GM12891 (cell line): Measurements from ENCODE around the gene RETN.
A peak's percentile ranks its signal among the peaks of the same experiment; 100 is the strongest.

Source experiments
- PAX5 ChIP-seq: IDR thresholded peaks from 2 replicates; pipeline ENCODE4 v1.6.1; 2011; ENCODE audit warnings: low read length, moderate library complexity, mild to moderate bottlenecking; ENCODE audit not compliant: insufficient read depth, severe bottlenecking
- POLR2A ChIP-seq: IDR thresholded peaks from 2 replicates; pipeline ENCODE4 v1.6.1; 2011; ENCODE audit warnings: low read depth, low read length, control low read depth
- POLR2AphosphoS5 ChIP-seq: IDR thresholded peaks from 2 replicates; pipeline ENCODE4 v1.6.1; 2011; ENCODE audit warnings: low read depth, low read length, control low read depth
- POU2F2 ChIP-seq: IDR thresholded peaks from 2 replicates; pipeline ENCODE4 v1.6.1; 2011; ENCODE audit warnings: low read depth, mild to moderate bottlenecking, control low read depth, low read length, moderate library complexity
- SPI1 ChIP-seq: IDR thresholded peaks from 2 replicates; pipeline ENCODE4 v1.6.1; 2011; ENCODE audit warnings: low read depth, low read length, control low read depth
- TAF1 ChIP-seq: IDR thresholded peaks from 2 replicates; pipeline ENCODE4 v1.6.1; 2011; ENCODE audit warnings: low read depth, low read length, control low read depth

- TF ChIP-seq POLR2A (peak; percentile 21; the same call in 1 of the 2 replicates), POLR2AphosphoS5 (no peak), TAF1 (no peak), PAX5 (no peak), POU2F2 (0 out of 2 replicates have a peak, but pooled peaks have one; percentile 15), SPI1 (no peak)
Observed at GRCh38 chr19:7685546-7686445, 16.9 kb downstream of the RETN start.
